Activated T-helper 1 cell treated with anti-CD3 and anti-CD28 coated beads, Interleukin-12 subunit alpha, Interleukin-12 subunit beta, Interleukin-2, Interleukin-4 antibody, amounts not matched to agents 30 ng/mL and 10 ng/mL and 1 ng/mL, durations not matched to agents 14 hours and 24 hours and 36 hours (primary cell): Measurements from ENCODE around the gene SPACA6. TPM values are rescaled to one million over a fixed set of nuclear protein-coding genes. Genes with fewer than 3 reads are reported as not detected.

Source experiments
- total RNA-seq: library from RNA; stranded (reverse); gene quantifications from 2 replicates; pipeline ENCODE4 v1.2.3, GENCODE V29; 2022

SPACA6 gene
- total RNA-seq, 1 donor from 2014 or later = 8.9 TPM

Other genes starting within 250 kb of the SPACA6 start
- 0.10 and 0.13 TPM in 2 replicates for gene SIGLEC8, start 234.9 kb upstream of the SPACA6 start, total RNA-seq
- gene CEACAM18, start 214.8 kb upstream of the SPACA6 start, total RNA-seq = not detected in 2 replicates
- 0.52 and 0.54 TPM in 2 replicates for gene SIGLEC12, start 191.5 kb upstream of the SPACA6 start, total RNA-seq
- 0.98 and 1.6 TPM in 2 replicates for gene SIGLEC6, start 161.7 kb upstream of the SPACA6 start, total RNA-seq
- 7.9 and 8.4 TPM in 2 replicates for gene ZNF175, start 122.0 kb upstream of the SPACA6 start, total RNA-seq
- gene SIGLEC5, start 62.9 kb upstream of the SPACA6 start, total RNA-seq = not detected in 2 replicates
- gene SIGLEC14, start 46.5 kb upstream of the SPACA6 start, total RNA-seq = not detected in 2 replicates
- not detected in 2 replicates for gene HAS1, start 30.7 kb downstream of the SPACA6 start, total RNA-seq
- gene FPR1, start 58.5 kb downstream of the SPACA6 start, total RNA-seq = not detected in 2 replicates
- not detected in 2 replicates for gene FPR2, start 67.8 kb downstream of the SPACA6 start, total RNA-seq
- not detected in 2 replicates for gene FPR3, start 101.8 kb downstream of the SPACA6 start, total RNA-seq
- 4.4 and 6.3 TPM in 2 replicates for gene ZNF577, start 194.6 kb downstream of the SPACA6 start, total RNA-seq
- 10.5 and 12.3 TPM in 2 replicates for gene ZNF649, start 211.7 kb downstream of the SPACA6 start, total RNA-seq
- 3.1 and 3.8 TPM in 2 replicates for gene ZNF613, start 234.1 kb downstream of the SPACA6 start, total RNA-seq